ENCODE data around the gene STAM2. TPM values are rescaled to one million over a fixed set of nuclear protein-coding genes. Genes with fewer than 3 reads are reported as not detected.

Gene STAM2
- total RNA-seq, 1 experiment from 2014 or later = 14.2 TPM

DNA sequence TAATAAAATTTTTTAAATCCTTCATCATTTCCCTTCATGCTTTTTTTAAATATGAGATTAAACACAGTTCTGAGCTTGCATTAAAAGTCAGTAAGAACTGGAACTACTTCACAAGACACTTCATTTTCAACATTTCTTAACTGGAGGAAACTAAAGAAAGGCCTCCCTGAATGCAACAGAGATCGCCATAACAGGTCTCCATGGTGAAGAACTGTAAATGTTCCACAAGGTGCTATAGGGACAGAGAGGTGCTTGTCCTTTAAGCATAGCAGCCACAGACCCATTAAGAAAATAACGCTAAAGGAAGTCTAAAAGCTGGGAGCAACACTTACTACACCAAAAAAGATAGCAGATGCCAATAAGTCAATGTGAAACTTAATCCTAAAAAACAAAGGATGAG is 8.5 kb downstream of the STAM2 start:
- Histone ChIP-seq H4K5ac (ENCODE audit: insufficient read length, low read depth, low read length) (no peak overlapping the region), H3K27ac (ENCODE audit: insufficient read length, low read depth, low read length) (no peak overlapping the region), H3K27me3 (ENCODE audit: insufficient read depth, low read length) (no peaks in the 10 kb centered on the region), H2AK5ac (ENCODE audit: insufficient read length, low read length) (no peak overlapping the region), H4K8ac (replicated peaks; ENCODE audit: insufficient read length, low read depth, low read length) (no peak overlapping the region), H3K56ac (ENCODE audit: insufficient read length, low read depth, low read length) (no peak overlapping the region), H3K23me2 (ENCODE audit: insufficient read length, low read depth, low read length, poor library complexity, severe bottlenecking) (no peaks in the 10 kb centered on the region), H3K4me2 (ENCODE audit: insufficient read depth, insufficient read length, low read length) (no peak overlapping the region), H4K91ac (ENCODE audit: insufficient read length, low read depth, low read length) (no peak overlapping the region), H2BK12ac (ENCODE audit: insufficient read length, low read depth, low read length) (no peak overlapping the region), H3K14ac (ENCODE audit: insufficient read depth, low read length) (no peak overlapping the region), H3K9me3 (ENCODE audit: control insufficient read depth, low read depth, low read length) (no peaks in the 10 kb centered on the region), H2BK15ac (ENCODE audit: low read depth, low read length) (no peak overlapping the region), H2AFZ (ENCODE audit: low read length) (no peak overlapping the region), H4K20me1 (ENCODE audit: control insufficient read depth, insufficient read depth, insufficient read length) (no peaks in the 10 kb centered on the region), H2BK120ac (ENCODE audit: low read depth, low read length, poor library complexity, severe bottlenecking) (no peak overlapping the region), H3K4me1 (ENCODE audit: insufficient read depth, low read length) (no peaks in the 10 kb centered on the region), H2BK5ac (ENCODE audit: insufficient read length, low read length) (no peak overlapping the region), H3K9ac (ENCODE audit: extremely low read depth, insufficient read length, low read length) (no peak overlapping the region), H3K79me2 (ENCODE audit: insufficient read depth, low read length) (no peaks in the 10 kb centered on the region), H3K23ac (ENCODE audit: insufficient read length, low read depth, low read length) (no peak overlapping the region), H3T11ph (ENCODE audit: low read length) (no peak overlapping the region), H3K79me1 (ENCODE audit: insufficient read depth, low read depth, low read length, poor library complexity, severe bottlenecking) (no peaks in the 10 kb centered on the region), H2BK20ac (ENCODE audit: low read depth, low read length, poor library complexity, severe bottlenecking) (no peak overlapping the region), H3K4ac (ENCODE audit: low read depth, low read length) (no peak overlapping the region), H3K18ac (ENCODE audit: insufficient read length, low read depth, low read length) (no peak overlapping the region)
- Mint-ChIP-seq H3K27ac (no peak overlapping the region), H3K4me3 (no peak overlapping the region), H3K27me3 (ENCODE audit: low read depth) (no peaks in the 10 kb centered on the region), H3K4me1 (peaks cover 4 to 5% of the 10 kb centered on the region in 2 experiments), H3K9me3 (peaks cover 0 to 9% of the 10 kb centered on the region in 2 experiments; a peak in 3 of 5 replicates), H3K36me3 (ENCODE audit: insufficient read depth in 1 of 3, low read depth in 3 of 3) (peaks cover 4 to 9% (median 4%) of the 10 kb centered on the region in 3 experiments; a peak in 5 of 7 replicates)
- DNase-seq = no peak
- TF ChIP-seq, protein P1, sequence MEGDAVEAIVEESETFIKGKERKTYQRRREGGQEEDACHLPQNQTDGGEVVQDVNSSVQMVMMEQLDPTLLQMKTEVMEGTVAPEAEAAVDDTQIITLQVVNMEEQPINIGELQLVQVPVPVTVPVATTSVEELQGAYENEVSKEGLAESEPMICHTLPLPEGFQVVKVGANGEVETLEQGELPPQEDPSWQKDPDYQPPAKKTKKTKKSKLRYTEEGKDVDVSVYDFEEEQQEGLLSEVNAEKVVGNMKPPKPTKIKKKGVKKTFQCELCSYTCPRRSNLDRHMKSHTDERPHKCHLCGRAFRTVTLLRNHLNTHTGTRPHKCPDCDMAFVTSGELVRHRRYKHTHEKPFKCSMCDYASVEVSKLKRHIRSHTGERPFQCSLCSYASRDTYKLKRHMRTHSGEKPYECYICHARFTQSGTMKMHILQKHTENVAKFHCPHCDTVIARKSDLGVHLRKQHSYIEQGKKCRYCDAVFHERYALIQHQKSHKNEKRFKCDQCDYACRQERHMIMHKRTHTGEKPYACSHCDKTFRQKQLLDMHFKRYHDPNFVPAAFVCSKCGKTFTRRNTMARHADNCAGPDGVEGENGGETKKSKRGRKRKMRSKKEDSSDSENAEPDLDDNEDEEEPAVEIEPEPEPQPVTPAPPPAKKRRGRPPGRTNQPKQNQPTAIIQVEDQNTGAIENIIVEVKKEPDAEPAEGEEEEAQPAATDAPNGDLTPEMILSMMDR (conservative IDR thresholded peaks at IDR 0.05) = no peak
- no CpG with 5 or more reads among the region's 2 CpGs for WGBS (ENCODE audit: extremely low coverage, insufficient read length, low lambda C conversion rate)

All from H9 (cell line).